ENCODE results near the gene HDAC1.

- no peak for TF ChIP-seq CTCF (conservative IDR thresholded peaks at IDR 0.05 in 1 of 2, IDR thresholded peaks at IDR 0.05 in 1 of 2; ENCODE audit: extremely low read depth in 1 of 2, insufficient read depth in 1 of 2, low read depth in 1 of 2, low read length in 2 of 2)
- no peak for TF ChIP-seq EZH2 (IDR thresholded peaks at IDR 0.05; ENCODE audit: borderline replicate concordance, low read length)
These were observed 41.9 kb upstream of the HDAC1 start for GRCh38 chr1:32249831-32250525.
